Glomerular visceral epithelial cell (primary cell): ENCODE measurements around the gene SLC23A2.
"Not testable (repeated sequence)": the region's sequence is repeated elsewhere in the genome, so short reads cannot be mapped to it uniquely, and the experiment has no call there.

Experiments
- DNase-seq: peaks from one replicate; pipeline ENCODE4 v3.0.0-alpha.2; 2016; ENCODE audit errors: extremely low spot score

Gene SLC23A2

GRCh38 chr20:4936392-4936850 lies 64.9 kb downstream of the SLC23A2 start:
- no peak for DNase-seq

GRCh38 chr20:4932061-4932460 lies 69.2 kb downstream of the SLC23A2 start:
- no peak for DNase-seq

GRCh38 chr20:4929686-4930397 lies 71.5 kb downstream of the SLC23A2 start:
- no peak for DNase-seq

- DNase-seq: no peak
Observed at GRCh38 chr20:4926531-4927156, 74.7 kb downstream of the SLC23A2 start.

- peak; percentile 72 for DNase-seq
Observed at GRCh38 chr20:4925842-4926530, 75.3 kb downstream of the SLC23A2 start.

GRCh38 chr20:4924446-4924845 lies 76.9 kb downstream of the SLC23A2 start:
- no peak for DNase-seq

- no peak for DNase-seq
Observed at GRCh38 chr20:4924032-4924431, 77.3 kb downstream of the SLC23A2 start.

GRCh38 chr20:4922186-4922585 lies 79.1 kb downstream of the SLC23A2 start:
- no peak for DNase-seq

- DNase-seq: not testable (repeated sequence)
Observed at GRCh38 chr20:4921271-4921670, 80.0 kb downstream of the SLC23A2 start.

GRCh38 chr20:4920655-4921054 lies 80.7 kb downstream of the SLC23A2 start:
- DNase-seq: no peak

GRCh38 chr20:4920131-4920530 lies 81.2 kb downstream of the SLC23A2 start:
- DNase-seq: no peak

- DNase-seq: no peak
Observed at GRCh38 chr20:4919047-4919704, 82.1 kb downstream of the SLC23A2 start.

GRCh38 chr20:4918473-4918872 lies 82.8 kb downstream of the SLC23A2 start:
- DNase-seq: no peak

- DNase-seq: peak; percentile 56
Observed at GRCh38 chr20:4916971-4917881, 84.1 kb downstream of the SLC23A2 start.

GRCh38 chr20:4913147-4913546 lies 88.2 kb downstream of the SLC23A2 start:
- DNase-seq: no peak

- DNase-seq: no peak
Observed at GRCh38 chr20:4912380-4913142, 88.7 kb downstream of the SLC23A2 start.

- DNase-seq: no peak
Observed at GRCh38 chr20:4910951-4911350, 90.4 kb downstream of the SLC23A2 start.

GRCh38 chr20:4905613-4906012 lies 95.7 kb downstream of the SLC23A2 start:
- DNase-seq: no peak

GRCh38 chr20:4905195-4905594 lies 96.1 kb downstream of the SLC23A2 start:
- DNase-seq: no peak

- no peak for DNase-seq
Observed at GRCh38 chr20:4904127-4904860, 97.0 kb downstream of the SLC23A2 start.
